ENCODE measurements around the gene OR10R2.

OR10R2 gene

GRCh38 chr1:158458263-158458662, 13.8 kb upstream of the OR10R2 start:
- Histone ChIP-seq H3K4me3 (replicated peaks; ENCODE audit: insufficient read depth, low read length) (no peak overlapping the region), H3K27me3 (ENCODE audit: insufficient read depth, poor library complexity, severe bottlenecking) (no peaks in the 10 kb centered on the region), H3K27ac (replicated peaks) (no peak overlapping the region)
- TF ChIP-seq SPI1 (IDR thresholded peaks at IDR 0.05; ENCODE audit: borderline replicate concordance, low read depth), result no peak
- no peak for TF ChIP-seq POLR2AphosphoS5 (IDR thresholded peaks at IDR 0.05; ENCODE audit: low read depth)
- TF ChIP-seq, protein P1, sequence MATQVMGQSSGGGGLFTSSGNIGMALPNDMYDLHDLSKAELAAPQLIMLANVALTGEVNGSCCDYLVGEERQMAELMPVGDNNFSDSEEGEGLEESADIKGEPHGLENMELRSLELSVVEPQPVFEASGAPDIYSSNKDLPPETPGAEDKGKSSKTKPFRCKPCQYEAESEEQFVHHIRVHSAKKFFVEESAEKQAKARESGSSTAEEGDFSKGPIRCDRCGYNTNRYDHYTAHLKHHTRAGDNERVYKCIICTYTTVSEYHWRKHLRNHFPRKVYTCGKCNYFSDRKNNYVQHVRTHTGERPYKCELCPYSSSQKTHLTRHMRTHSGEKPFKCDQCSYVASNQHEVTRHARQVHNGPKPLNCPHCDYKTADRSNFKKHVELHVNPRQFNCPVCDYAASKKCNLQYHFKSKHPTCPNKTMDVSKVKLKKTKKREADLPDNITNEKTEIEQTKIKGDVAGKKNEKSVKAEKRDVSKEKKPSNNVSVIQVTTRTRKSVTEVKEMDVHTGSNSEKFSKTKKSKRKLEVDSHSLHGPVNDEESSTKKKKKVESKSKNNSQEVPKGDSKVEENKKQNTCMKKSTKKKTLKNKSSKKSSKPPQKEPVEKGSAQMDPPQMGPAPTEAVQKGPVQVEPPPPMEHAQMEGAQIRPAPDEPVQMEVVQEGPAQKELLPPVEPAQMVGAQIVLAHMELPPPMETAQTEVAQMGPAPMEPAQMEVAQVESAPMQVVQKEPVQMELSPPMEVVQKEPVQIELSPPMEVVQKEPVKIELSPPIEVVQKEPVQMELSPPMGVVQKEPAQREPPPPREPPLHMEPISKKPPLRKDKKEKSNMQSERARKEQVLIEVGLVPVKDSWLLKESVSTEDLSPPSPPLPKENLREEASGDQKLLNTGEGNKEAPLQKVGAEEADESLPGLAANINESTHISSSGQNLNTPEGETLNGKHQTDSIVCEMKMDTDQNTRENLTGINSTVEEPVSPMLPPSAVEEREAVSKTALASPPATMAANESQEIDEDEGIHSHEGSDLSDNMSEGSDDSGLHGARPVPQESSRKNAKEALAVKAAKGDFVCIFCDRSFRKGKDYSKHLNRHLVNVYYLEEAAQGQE (IDR thresholded peaks at IDR 0.05; ENCODE audit: insufficient replicate concordance, low read depth), result no peak
- TF ChIP-seq GABPA (IDR thresholded peaks at IDR 0.05; ENCODE audit: low read depth), result no peak
- TF ChIP-seq, protein P2, sequence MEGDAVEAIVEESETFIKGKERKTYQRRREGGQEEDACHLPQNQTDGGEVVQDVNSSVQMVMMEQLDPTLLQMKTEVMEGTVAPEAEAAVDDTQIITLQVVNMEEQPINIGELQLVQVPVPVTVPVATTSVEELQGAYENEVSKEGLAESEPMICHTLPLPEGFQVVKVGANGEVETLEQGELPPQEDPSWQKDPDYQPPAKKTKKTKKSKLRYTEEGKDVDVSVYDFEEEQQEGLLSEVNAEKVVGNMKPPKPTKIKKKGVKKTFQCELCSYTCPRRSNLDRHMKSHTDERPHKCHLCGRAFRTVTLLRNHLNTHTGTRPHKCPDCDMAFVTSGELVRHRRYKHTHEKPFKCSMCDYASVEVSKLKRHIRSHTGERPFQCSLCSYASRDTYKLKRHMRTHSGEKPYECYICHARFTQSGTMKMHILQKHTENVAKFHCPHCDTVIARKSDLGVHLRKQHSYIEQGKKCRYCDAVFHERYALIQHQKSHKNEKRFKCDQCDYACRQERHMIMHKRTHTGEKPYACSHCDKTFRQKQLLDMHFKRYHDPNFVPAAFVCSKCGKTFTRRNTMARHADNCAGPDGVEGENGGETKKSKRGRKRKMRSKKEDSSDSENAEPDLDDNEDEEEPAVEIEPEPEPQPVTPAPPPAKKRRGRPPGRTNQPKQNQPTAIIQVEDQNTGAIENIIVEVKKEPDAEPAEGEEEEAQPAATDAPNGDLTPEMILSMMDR (IDR thresholded peaks at IDR 0.05; ENCODE audit: insufficient read depth, low read length), result no peak
- no peak for DNase-seq (ENCODE audit: low read depth in 1 of 2, low spot score in 1 of 2)

GRCh38 chr1:158461534-158461933, 10.5 kb upstream of the OR10R2 start, which contains the start of gene OR10K1:
Gene OR10K1 (plus strand): TSS chr1:158461834. CDS start chr1:158465562, 3,728 bp downstream.
- H3K27me3 ChIP-seq (ENCODE audit: insufficient read depth, poor library complexity, severe bottlenecking), result no peaks in the 10 kb centered on the region
- no peak within 1 kb of the TSS for H3K4me3 ChIP-seq (replicated peaks; ENCODE audit: insufficient read depth, low read length)
- H3K27ac ChIP-seq (replicated peaks), result no peak within 1 kb of the TSS
- TF ChIP-seq SPI1 (IDR thresholded peaks at IDR 0.05; ENCODE audit: borderline replicate concordance, low read depth) (no peak), GABPA (IDR thresholded peaks at IDR 0.05; ENCODE audit: low read depth) (no peak), POLR2AphosphoS5 (IDR thresholded peaks at IDR 0.05; ENCODE audit: low read depth) (no peak)
- TF ChIP-seq, protein P2 (IDR thresholded peaks at IDR 0.05; ENCODE audit: insufficient read depth, low read length), result no peak
- TF ChIP-seq, protein P1 (IDR thresholded peaks at IDR 0.05; ENCODE audit: insufficient replicate concordance, low read depth), result no peak
- DNase-seq (ENCODE audit: low read depth in 1 of 2, low spot score in 1 of 2), result no peak

- no peak overlapping the region for H3K4me3 ChIP-seq (replicated peaks; ENCODE audit: insufficient read depth, low read length)
- no peak for DNase-seq (ENCODE audit: low read depth in 1 of 2, low spot score in 1 of 2)
- TF ChIP-seq SPI1 (IDR thresholded peaks at IDR 0.05; ENCODE audit: borderline replicate concordance, low read depth) (no peak), GABPA (IDR thresholded peaks at IDR 0.05; ENCODE audit: low read depth) (no peak), POLR2AphosphoS5 (IDR thresholded peaks at IDR 0.05; ENCODE audit: low read depth) (no peak)
- TF ChIP-seq, protein P1 (IDR thresholded peaks at IDR 0.05; ENCODE audit: insufficient replicate concordance, low read depth), result no peak
- TF ChIP-seq, protein P2 (IDR thresholded peaks at IDR 0.05; ENCODE audit: insufficient read depth, low read length), result no peak
- no peaks in the 10 kb centered on the region for H3K27me3 ChIP-seq (ENCODE audit: insufficient read depth, poor library complexity, severe bottlenecking)
- no peak overlapping the region for H3K27ac ChIP-seq (replicated peaks)
These were observed 13.4 kb downstream of the OR10R2 start for GRCh38 chr1:158485455-158485854.
